OCI-LY3 (cell line): ENCODE results near the gene ZHX3.

Experiments
- H2AFZ ChIP-seq: fragments of 200-600, 300-600 bp; shearing (Covaris generic); 2 replicates; pipeline ENCODE4 v1.6.0; 2014; ENCODE audit warnings: antibody characterized with exemption, low read depth, low read length
- H3K27ac ChIP-seq: fragments of 200-600, 300-600 bp; sonication (generic); 2 replicates; pipeline ENCODE4 v1.5.1; 2014; ENCODE audit warnings: mild to moderate bottlenecking, low read length, moderate library complexity, mixed read lengths
- H3K27me3 ChIP-seq: fragments of 200-600, 300-600 bp; sonication (generic); 2 replicates; pipeline ENCODE4 v1.6.1; 2014; ENCODE audit warnings: low read depth, low read length, mixed read lengths
- H3K36me3 ChIP-seq: fragments of 200-600, 300-600 bp; sonication (generic); replicated peaks from 2 replicates; pipeline ENCODE3; 2014; ENCODE audit warnings: low read depth, low read length, mixed read lengths
- H3K4me1 ChIP-seq: fragments of 300-600, 200-600 bp; sonication (generic); 2 replicates; pipeline ENCODE4 v1.6.1; 2014; ENCODE audit warnings: low read length, mixed read lengths
- H3K4me2 ChIP-seq: fragments of 200-600, 300-600 bp; sonication (generic); 2 replicates; pipeline ENCODE4 v1.6.1; 2014; ENCODE audit warnings: low read length, mixed read lengths
- H3K4me3 ChIP-seq: fragments of 300-600, 200-600 bp; sonication (generic); 2 replicates; pipeline ENCODE4 v1.5.1; 2014; ENCODE audit warnings: antibody characterized with exemption, mild to moderate bottlenecking, low read length, moderate library complexity
- H3K79me2 ChIP-seq: fragments of 300-600, 200-600 bp; shearing (Covaris generic); 2 replicates; pipeline ENCODE4 v1.6.1; 2014; ENCODE audit warnings: mild to moderate bottlenecking, low read length, mixed read lengths
- H3K9ac ChIP-seq: fragments of 300-600, 200-600 bp; shearing (Covaris generic); 2 replicates; pipeline ENCODE4 v1.6.0; 2014; ENCODE audit warnings: mild to moderate bottlenecking, low read length, moderate library complexity
- H3K9me3 ChIP-seq: fragments of 200-600, 300-600 bp; shearing (Covaris generic); 2 replicates; pipeline ENCODE4 v1.6.1; 2014; ENCODE audit warnings: low read length, mixed read lengths; ENCODE audit not compliant: insufficient read depth
- H4K20me1 ChIP-seq: fragments of 200-600, 300-600 bp; sonication (generic); 2 replicates; pipeline ENCODE4 v1.6.1; 2016; ENCODE audit warnings: low read length, mixed read lengths; ENCODE audit not compliant: insufficient read depth
- CTCF ChIP-seq: fragments of 200-600, 300-600 bp; sonication (generic); IDR thresholded peaks from 2 replicates; pipeline ENCODE4 v1.5.1; 2014; ENCODE audit warnings: antibody characterized with exemption, low read length, low read depth
- EZH2phosphoT487 ChIP-seq: fragments of 200-600 bp; shearing (Covaris generic); IDR thresholded peaks from 2 replicates; pipeline ENCODE4 v1.6.1; 2018; ENCODE audit warnings: antibody characterized with exemption, mixed run types, low read depth

The ZHX3 gene

GRCh38 chr20:41308726-41309413 lies 8.7 kb downstream of the ZHX3 start:
- H3K27me3 ChIP-seq = peaks cover 45% of the 10 kb centered on the region
- peaks cover 43% of the 10 kb centered on the region for H3K4me1 ChIP-seq
- H3K27ac ChIP-seq = no peak overlapping the region
- H3K4me2 ChIP-seq = no peak overlapping the region
- no peaks in the 10 kb centered on the region for H3K79me2 ChIP-seq
- no peak for TF ChIP-seq EZH2phosphoT487
- TF ChIP-seq CTCF = no peak
- no peak overlapping the region for H3K9ac ChIP-seq
- no peaks in the 10 kb centered on the region for H3K9me3 ChIP-seq
- H2AFZ ChIP-seq = no peak overlapping the region
- no peaks in the 10 kb centered on the region for H3K36me3 ChIP-seq
- 0 out of 2 replicates have a peak, but pooled peaks cover 5% of the 10 kb centered on the region for H4K20me1 ChIP-seq
- H3K4me3 ChIP-seq = no peak overlapping the region

- Histone ChIP-seq H3K79me2 (no peaks in the 10 kb centered on the region), H3K27me3 (peaks cover 50% of the 10 kb centered on the region), H3K36me3 (no peaks in the 10 kb centered on the region), H3K9me3 (no peaks in the 10 kb centered on the region), H4K20me1 (0 out of 2 replicates have a peak, but pooled peaks cover 5% of the 10 kb centered on the region), H3K27ac (no peak overlapping the region), H3K4me3 (no peak overlapping the region), H2AFZ (no peak overlapping the region), H3K4me2 (no peak overlapping the region), H3K4me1 (peaks cover 43% of the 10 kb centered on the region), H3K9ac (no peak overlapping the region)
- no peak for TF ChIP-seq EZH2phosphoT487
These were observed 9.2 kb downstream of the ZHX3 start for GRCh38 chr20:41308290-41308711.

GRCh38 chr20:41307021-41307420 lies 10.5 kb downstream of the ZHX3 start:
- Histone ChIP-seq H3K36me3 (no peaks in the 10 kb centered on the region), H4K20me1 (0 out of 2 replicates have a peak, but pooled peaks cover 5% of the 10 kb centered on the region), H3K27me3 (peaks cover 50% of the 10 kb centered on the region), H3K4me3 (no peak overlapping the region), H3K4me1 (peaks cover 39% of the 10 kb centered on the region), H3K9ac (no peak overlapping the region), H2AFZ (no peak overlapping the region), H3K79me2 (no peaks in the 10 kb centered on the region), H3K27ac (no peak overlapping the region), H3K9me3 (no peaks in the 10 kb centered on the region), H3K4me2 (no peak overlapping the region)
- TF ChIP-seq EZH2phosphoT487 = no peak
- no peak for TF ChIP-seq CTCF

GRCh38 chr20:41306061-41306727 lies 11.3 kb downstream of the ZHX3 start:
- 0 out of 2 replicates have a peak, but pooled peaks cover 5% of the 10 kb centered on the region for H4K20me1 ChIP-seq
- TF ChIP-seq EZH2phosphoT487 = no peak
- TF ChIP-seq CTCF = no peak
- H3K9me3 ChIP-seq = no peaks in the 10 kb centered on the region
- peaks cover 39% of the 10 kb centered on the region for H3K4me1 ChIP-seq
- H3K9ac ChIP-seq = no peak overlapping the region
- H3K4me3 ChIP-seq = peak overlapping the region; percentile 50
- peaks cover 50% of the 10 kb centered on the region for H3K27me3 ChIP-seq
- no peak overlapping the region for H2AFZ ChIP-seq
- H3K36me3 ChIP-seq = no peaks in the 10 kb centered on the region
- no peak overlapping the region for H3K27ac ChIP-seq
- no peaks in the 10 kb centered on the region for H3K79me2 ChIP-seq
- peak overlapping the region; percentile 71 for H3K4me2 ChIP-seq
